ENCODE data around the gene MYADM.

DNA sequence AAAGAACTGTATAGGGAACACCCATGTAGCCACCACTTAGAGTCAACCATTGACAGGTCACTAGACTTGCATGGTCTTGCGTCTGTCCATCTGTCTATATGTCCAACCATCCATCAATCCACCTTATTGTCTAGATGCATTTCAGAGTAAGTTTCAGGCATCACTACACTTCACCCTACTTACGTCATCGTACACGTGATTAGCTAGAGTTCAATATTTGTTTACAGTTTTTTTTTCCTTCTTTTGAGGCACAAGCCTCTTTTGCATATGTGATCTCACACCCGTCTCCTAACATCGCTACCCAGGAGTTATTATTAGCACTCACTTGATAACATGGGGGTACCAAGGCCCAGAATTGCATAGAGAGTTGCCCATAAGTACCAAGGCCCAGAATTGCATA lies 48.3 kb downstream of the MYADM start:
- TF ChIP-seq, protein P1, sequence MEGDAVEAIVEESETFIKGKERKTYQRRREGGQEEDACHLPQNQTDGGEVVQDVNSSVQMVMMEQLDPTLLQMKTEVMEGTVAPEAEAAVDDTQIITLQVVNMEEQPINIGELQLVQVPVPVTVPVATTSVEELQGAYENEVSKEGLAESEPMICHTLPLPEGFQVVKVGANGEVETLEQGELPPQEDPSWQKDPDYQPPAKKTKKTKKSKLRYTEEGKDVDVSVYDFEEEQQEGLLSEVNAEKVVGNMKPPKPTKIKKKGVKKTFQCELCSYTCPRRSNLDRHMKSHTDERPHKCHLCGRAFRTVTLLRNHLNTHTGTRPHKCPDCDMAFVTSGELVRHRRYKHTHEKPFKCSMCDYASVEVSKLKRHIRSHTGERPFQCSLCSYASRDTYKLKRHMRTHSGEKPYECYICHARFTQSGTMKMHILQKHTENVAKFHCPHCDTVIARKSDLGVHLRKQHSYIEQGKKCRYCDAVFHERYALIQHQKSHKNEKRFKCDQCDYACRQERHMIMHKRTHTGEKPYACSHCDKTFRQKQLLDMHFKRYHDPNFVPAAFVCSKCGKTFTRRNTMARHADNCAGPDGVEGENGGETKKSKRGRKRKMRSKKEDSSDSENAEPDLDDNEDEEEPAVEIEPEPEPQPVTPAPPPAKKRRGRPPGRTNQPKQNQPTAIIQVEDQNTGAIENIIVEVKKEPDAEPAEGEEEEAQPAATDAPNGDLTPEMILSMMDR (IDR thresholded peaks at IDR 0.05), result no peak
- no peak for TF ChIP-seq POLR2A (IDR thresholded peaks at IDR 0.05)
- no peak for TF ChIP-seq EP300 (IDR thresholded peaks at IDR 0.05)

Measured in ovary (tissue), 3 donors.